ENCODE measurements around the gene ASCC1. TPM values are rescaled to one million over a fixed set of nuclear protein-coding genes. Genes with fewer than 3 reads are reported as not detected.
"Not testable (repeated sequence)": the region's sequence is repeated elsewhere in the genome, so short reads cannot be mapped to it uniquely, and the experiment has no call there.

Gene ASCC1
- total and polyA plus RNA-seq, 2 experiments from 2014 or later = 25.2 to 30.0 TPM

DNA sequence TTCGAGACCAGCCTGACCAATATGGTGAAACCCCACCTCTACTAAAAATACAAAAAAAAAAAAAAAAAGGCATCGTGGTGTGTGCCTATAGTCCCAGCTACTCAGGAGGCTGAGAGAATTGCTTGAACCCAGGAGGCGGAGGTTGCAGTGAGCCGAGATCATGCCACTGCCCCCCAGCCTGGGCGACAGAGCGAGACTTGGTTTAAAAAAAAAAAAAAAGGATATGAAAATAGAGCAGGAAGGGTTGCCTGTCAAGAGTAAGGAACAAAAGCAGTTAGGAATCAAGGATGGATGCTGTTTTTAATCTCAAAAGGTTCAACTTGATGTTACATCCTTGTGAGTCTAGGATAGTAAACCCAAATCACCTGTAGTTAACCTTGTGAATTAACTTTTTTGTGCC, 11.8 kb upstream of the ASCC1 start:
- Histone ChIP-seq H3K36me3 (ENCODE audit: low read depth) (peaks cover 7% of the 10 kb centered on the region; the same call in 1 of the 2 replicates), H3K4me2 (ENCODE audit: unreplicated experiment) (no peak overlapping the region), H3K27me3 (replicated peaks; ENCODE audit: insufficient read depth) (no peaks in the 10 kb centered on the region), H3K9ac (no peak overlapping the region), H3K79me2 (ENCODE audit: insufficient read depth) (peaks cover 14% of the 10 kb centered on the region), H2AFZ (no peak overlapping the region), H4K20me1 (ENCODE audit: insufficient read depth) (no peaks in the 10 kb centered on the region), H3K9me3 (ENCODE audit: low read depth) (no peaks in the 10 kb centered on the region), H3K9me2 (ENCODE audit: insufficient read depth) (no peaks in the 10 kb centered on the region), H3K27ac (no peak overlapping the region), H3K4me1 (ENCODE audit: insufficient read depth) (no peaks in the 10 kb centered on the region), H3K4me3 (no peak overlapping the region), H3F3A (ENCODE audit: insufficient read depth) (no peaks in the 10 kb centered on the region)
- TF ChIP-seq EZH2 (IDR thresholded peaks at IDR 0.05; ENCODE audit: insufficient read depth, poor library complexity, severe bottlenecking) (no peak), EZH2phosphoT487 (IDR thresholded peaks at IDR 0.05; ENCODE audit: insufficient read depth, low read depth) (no peak)
- in situ Hi-C loops (cut with MboI) = no loop called here
- DNase-seq = no peak
- 94% methylated on average over 6 of the region's 6 CpGs for WGBS, 2 experiments (ENCODE audit: low coverage in 1 of 2, low lambda C conversion rate in 2 of 2, missing lambda C conversion rate in 2 of 2)

DNA sequence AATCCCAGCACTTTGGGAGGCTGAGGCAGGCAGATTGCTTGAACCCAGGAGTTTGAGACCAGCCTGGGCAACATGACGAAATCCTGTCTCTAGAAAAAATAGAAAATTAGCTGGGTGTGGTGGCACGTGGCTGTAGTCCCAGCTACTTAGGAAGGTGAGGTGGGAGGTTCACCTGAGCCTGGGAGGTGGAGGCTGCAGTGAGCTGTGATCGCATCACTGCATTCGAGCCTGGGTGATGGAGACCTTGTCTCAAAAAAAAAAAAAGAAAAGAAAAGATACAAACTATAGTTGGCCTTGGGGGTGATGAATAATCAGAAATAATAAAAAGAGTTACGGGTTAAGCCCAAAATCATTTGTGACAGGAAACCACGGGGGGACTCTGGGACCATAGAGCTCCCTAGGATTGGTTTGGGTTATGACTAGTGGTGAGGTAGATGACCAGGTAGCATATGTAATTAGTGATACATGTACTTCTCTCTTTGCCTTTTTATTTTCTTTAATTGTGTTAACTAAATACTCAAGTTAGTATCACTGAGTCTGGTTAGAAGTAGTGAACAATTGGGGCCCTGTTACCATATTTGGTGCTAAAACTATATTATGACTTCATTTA, 10.4 kb upstream of the ASCC1 start:
- peaks cover 14% of the 10 kb centered on the region for H3K79me2 ChIP-seq (ENCODE audit: insufficient read depth)
- H3K27ac ChIP-seq = no peak overlapping the region
- WGBS, 2 experiments (ENCODE audit: low coverage in 1 of 2, low lambda C conversion rate in 2 of 2, missing lambda C conversion rate in 2 of 2) = 86 to 87% methylated on average over 6 of the region's 6 CpGs

DNA sequence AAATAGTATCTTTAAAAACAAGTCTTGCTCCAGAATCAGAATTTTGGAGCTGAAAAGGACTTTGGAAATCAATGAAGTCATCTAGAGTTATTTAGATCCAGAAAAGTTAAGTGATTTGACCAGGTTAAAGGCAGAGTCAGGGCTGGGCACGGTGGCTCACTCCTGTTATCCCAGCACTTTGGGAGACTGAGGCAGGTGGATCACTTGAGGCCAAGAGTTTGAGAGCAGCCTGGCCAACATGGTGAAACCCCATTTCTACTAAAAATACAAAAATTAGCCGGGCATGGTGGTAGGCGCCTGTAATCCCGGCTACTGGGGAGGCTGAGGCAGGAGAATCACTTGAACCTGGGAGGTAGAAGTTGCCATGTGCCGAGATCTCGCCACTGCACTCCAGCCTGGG, 8.1 kb upstream of the ASCC1 start:
- 92 to 93% methylated on average over 6 of the region's 6 CpGs for WGBS, 2 experiments (ENCODE audit: low coverage in 1 of 2, low lambda C conversion rate in 2 of 2, missing lambda C conversion rate in 2 of 2)
- not testable (repeated sequence) for H3K9ac ChIP-seq; H3F3A ChIP-seq (ENCODE audit: insufficient read depth); H3K4me3 ChIP-seq; H3K27me3 ChIP-seq (replicated peaks; ENCODE audit: insufficient read depth); H2AFZ ChIP-seq; DNase-seq; H3K9me2 ChIP-seq (ENCODE audit: insufficient read depth); H3K36me3 ChIP-seq (ENCODE audit: low read depth); H3K27ac ChIP-seq; H3K4me2 ChIP-seq (ENCODE audit: unreplicated experiment); H3K9me3 ChIP-seq (ENCODE audit: low read depth); H3K4me1 ChIP-seq (ENCODE audit: insufficient read depth); H4K20me1 ChIP-seq (ENCODE audit: insufficient read depth)
- in situ Hi-C loops (cut with MboI) = loop anchor here (25.0 kb wide), 1 partner anchor 287 kb away; no protein-coding TSS in a partner anchor
- H3K79me2 ChIP-seq (ENCODE audit: insufficient read depth) = peaks cover 18% of the 10 kb centered on the region

More for the DNA sequence above, 10.4 kb upstream of the ASCC1 start:
- no peak for DNase-seq
- Histone ChIP-seq H3K9ac (no peak overlapping the region), H3K9me2 (ENCODE audit: insufficient read depth) (no peaks in the 10 kb centered on the region), H3K27me3 (replicated peaks; ENCODE audit: insufficient read depth) (no peaks in the 10 kb centered on the region), H3K4me3 (no peak overlapping the region), H3F3A (ENCODE audit: insufficient read depth) (no peaks in the 10 kb centered on the region), H3K4me2 (ENCODE audit: unreplicated experiment) (no peak overlapping the region), H2AFZ (no peak overlapping the region), H3K4me1 (ENCODE audit: insufficient read depth) (no peaks in the 10 kb centered on the region), H3K36me3 (ENCODE audit: low read depth) (peaks cover 7% of the 10 kb centered on the region; the same call in 1 of the 2 replicates), H3K9me3 (ENCODE audit: low read depth) (no peaks in the 10 kb centered on the region), H4K20me1 (ENCODE audit: insufficient read depth) (no peaks in the 10 kb centered on the region)
- in situ Hi-C loops (cut with MboI) = no loop called here
- TF ChIP-seq EZH2 (IDR thresholded peaks at IDR 0.05; ENCODE audit: insufficient read depth, poor library complexity, severe bottlenecking) = no peak
- TF ChIP-seq EZH2phosphoT487 (IDR thresholded peaks at IDR 0.05; ENCODE audit: insufficient read depth, low read depth) = no peak

DNA sequence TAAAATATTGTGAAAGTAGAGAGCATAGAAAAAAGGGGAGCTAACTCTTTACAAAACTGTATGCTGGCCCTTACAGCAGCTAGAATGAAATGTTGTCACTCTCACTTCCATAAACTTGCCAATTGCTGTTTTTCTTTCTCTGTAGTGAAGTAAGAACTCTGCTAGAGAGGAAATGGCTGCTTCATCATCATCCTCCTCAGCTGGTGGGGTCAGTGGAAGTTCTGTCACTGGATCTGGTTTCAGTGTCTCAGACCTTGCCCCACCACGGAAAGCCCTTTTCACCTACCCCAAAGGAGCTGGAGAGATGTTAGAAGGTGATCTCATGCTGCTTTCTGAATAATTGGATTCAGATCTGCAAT, 7.6 kb upstream of the ASCC1 start:
- Histone ChIP-seq H3K4me3 (no peak overlapping the region), H3K9ac (no peak overlapping the region), H3K27ac (no peak overlapping the region), H3K9me2 (ENCODE audit: insufficient read depth) (no peaks in the 10 kb centered on the region), H3K79me2 (ENCODE audit: insufficient read depth) (peaks cover 23% of the 10 kb centered on the region), H2AFZ (no peak overlapping the region), H3K36me3 (ENCODE audit: low read depth) (no peaks in the 10 kb centered on the region; the same call in 1 of the 2 replicates), H4K20me1 (ENCODE audit: insufficient read depth) (no peaks in the 10 kb centered on the region), H3K4me2 (ENCODE audit: unreplicated experiment) (no peak overlapping the region), H3K4me1 (ENCODE audit: insufficient read depth) (no peaks in the 10 kb centered on the region), H3F3A (ENCODE audit: insufficient read depth) (no peaks in the 10 kb centered on the region), H3K27me3 (replicated peaks; ENCODE audit: insufficient read depth) (no peaks in the 10 kb centered on the region), H3K9me3 (ENCODE audit: low read depth) (no peaks in the 10 kb centered on the region)
- TF ChIP-seq EZH2 (IDR thresholded peaks at IDR 0.05; ENCODE audit: insufficient read depth, poor library complexity, severe bottlenecking) (no peak), EZH2phosphoT487 (IDR thresholded peaks at IDR 0.05; ENCODE audit: insufficient read depth, low read depth) (no peak)
- 30 to 46% methylated on average over 1 of the region's 1 CpG for WGBS, 2 experiments (ENCODE audit: low coverage in 1 of 2, low lambda C conversion rate in 2 of 2, missing lambda C conversion rate in 2 of 2)
- DNase-seq = no peak
- in situ Hi-C loops (cut with MboI) = loop anchor here (25.0 kb wide), 1 partner anchor 286 kb away; no protein-coding TSS in a partner anchor

All from GM23248 (cell line).